Mesendoderm (in vitro differentiated cells): ENCODE measurements around the gene FXYD5. TPM values are rescaled to one million over a fixed set of nuclear protein-coding genes. Genes with fewer than 3 reads are reported as not detected.

ENCODE experiments used
- small RNA-seq: library from polyadenylated mRNA; stranded (forward); fragments of <200 nt; extraction: miRNeasy Mini kit (QIAGEN cat#:217004); gene quantifications from one replicate; pipeline ENCODE3, GENCODE V24; 2013; ENCODE audit not compliant: insufficient read depth

Gene FXYD5

Small RNAs within 50 kb of the gene (small RNA-seq; reads per million reads assigned to genes)
- gene AC020907.2 = not detected
